HG03103 (cell line): ENCODE data around the gene EPHA1.

Experiments
- ATAC-seq: cut with Tn5 transposase; IDR thresholded peaks from one replicate; pipeline ENCODE4 v1.9.1; 2021; ENCODE audit warnings: low read depth; ENCODE audit not compliant: unreplicated experiment

The EPHA1 gene

DNA sequence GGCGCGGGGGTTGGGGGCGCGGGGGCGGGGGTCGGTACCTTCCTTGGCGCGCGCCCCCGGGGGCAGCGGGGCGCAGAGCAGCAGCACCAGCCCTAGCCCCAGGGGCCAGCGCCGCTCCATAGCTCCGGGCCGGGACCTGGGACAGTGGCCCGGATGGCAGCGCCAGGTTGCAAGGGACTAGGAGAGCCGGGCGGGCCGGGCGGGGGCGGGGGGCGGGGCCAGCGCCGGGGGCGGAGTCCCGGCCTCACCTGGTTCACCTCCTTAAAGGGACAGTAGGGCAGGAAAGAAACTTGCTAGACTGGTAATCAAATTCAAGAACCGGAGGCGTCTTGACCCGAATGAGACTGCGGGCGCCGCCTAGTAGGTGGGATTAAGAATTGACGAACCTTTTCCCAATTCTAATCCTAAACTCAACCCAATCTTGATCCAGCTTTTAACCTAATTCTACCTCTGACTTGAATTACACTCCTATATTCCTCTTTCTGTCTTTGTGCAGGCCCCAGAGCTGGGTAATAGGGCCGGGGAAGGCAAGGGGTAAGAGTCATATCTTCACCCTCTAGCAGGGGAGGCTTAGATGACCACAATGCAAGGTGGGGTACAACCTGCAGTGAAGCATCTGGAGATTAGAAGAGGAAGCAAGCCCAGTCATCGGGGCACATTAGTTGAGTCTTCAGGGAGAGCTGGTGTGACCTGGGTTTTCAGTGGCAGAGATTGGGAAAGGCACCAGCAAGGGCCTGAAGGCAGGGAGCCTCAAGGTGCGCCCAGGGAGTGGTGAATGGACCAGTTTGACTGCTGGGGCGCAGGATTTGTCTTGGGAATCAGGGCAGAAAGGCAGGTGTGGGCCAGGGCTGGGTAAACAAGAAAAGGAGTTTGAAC, at the start of gene EPHA1:
Gene EPHA1, minus strand, starts transcription at position 171 of the 876 bp plus-strand sequence. Its CDS starts 51 bp downstream, at position 120.
- ATAC-seq: no peak

DNA sequence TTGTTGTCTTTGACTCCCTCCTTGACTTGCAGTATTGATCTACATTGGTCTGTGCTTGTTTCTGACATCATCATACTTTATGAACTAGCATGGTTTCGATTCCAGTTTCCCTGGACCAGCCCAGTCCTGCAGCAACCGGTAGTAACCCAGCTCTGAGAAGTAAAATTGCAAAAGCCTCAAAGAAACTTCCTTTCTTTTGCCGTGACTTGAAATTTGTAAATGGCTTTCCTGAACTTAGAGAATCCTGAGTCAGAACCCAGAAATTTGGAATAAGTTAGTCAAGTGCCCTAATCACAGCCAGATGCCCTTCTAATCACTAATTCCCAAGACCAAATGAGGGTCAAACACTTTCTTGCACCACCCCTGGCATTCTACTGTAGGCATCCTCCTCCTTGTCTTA, 49.6 kb upstream of the EPHA1 start:
- no peak for ATAC-seq

DNA sequence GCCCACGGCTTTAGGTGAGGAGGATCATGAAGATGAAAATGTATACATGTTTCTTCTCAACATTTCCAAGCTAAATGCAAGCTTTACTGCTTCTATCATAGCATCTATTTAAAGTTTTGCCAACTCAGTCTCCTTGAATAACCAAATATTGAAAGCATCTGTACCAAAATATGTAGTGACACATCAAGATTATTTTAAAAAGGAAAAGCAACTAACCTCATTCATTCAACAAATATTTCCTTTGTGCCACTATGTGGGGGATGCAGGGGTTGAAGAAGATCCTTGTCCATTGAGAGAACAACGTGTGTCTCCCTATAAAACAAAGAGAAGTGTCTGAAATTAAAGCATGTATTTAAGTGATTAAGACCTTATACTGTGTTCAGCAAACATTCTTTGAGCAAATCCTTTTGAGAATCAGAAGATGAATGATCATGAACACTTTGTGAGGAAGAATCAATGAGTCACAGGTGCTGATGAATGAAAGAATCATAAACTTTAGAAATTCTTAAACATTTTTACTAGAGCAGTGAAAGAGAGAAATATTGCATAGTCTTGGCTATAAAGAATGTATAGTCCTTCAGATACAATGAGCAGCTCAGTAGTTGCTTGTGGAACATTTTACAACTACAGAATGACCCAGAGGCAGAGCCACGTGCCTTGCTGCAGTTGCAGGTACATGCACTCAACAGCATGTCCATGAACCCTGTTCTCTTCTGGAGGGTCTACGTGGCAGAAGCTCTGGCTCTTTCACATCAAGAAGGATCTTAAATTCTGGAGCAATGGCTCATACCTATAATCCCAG, 48.5 kb upstream of the EPHA1 start:
- no peak for ATAC-seq

DNA sequence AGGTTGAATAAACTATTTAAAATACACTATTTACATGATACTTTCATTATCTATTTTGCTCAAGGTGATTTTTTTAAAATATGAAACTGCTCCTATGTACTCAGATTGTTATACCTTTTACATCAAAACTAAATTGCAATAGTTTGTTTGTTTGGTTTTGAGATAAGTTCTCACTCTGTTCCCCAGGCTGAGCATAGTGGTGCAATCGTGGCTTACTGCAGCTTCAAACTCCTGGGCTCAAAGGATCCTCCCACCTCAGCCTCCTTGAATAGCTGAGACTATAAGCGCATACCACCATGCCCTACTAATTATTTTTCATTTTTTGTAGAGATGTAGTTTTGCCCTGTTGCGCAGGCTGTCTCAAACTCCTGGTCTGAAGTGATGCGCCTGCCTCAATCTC, 47.3 kb upstream of the EPHA1 start:
- ATAC-seq: no peak

DNA sequence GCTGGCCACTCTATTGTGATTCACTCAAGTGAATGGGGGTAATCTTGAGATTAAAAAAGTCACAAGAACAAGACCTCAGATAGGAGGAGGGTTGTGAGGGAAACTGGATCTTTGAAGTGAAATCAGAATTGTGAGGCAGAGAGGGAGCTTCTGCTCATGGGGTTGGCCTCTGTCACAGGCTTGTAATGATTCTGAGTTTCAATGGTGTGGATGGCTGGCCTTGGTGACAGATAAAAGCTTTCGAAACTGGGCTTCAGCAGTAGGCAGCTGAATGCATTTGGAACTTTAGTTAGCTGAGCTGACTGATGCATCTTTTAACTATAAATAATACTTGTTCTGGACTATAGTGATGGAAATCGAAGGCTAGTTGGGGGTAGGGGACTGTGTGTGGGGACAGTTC, 46.8 kb upstream of the EPHA1 start:
- ATAC-seq: no peak

DNA sequence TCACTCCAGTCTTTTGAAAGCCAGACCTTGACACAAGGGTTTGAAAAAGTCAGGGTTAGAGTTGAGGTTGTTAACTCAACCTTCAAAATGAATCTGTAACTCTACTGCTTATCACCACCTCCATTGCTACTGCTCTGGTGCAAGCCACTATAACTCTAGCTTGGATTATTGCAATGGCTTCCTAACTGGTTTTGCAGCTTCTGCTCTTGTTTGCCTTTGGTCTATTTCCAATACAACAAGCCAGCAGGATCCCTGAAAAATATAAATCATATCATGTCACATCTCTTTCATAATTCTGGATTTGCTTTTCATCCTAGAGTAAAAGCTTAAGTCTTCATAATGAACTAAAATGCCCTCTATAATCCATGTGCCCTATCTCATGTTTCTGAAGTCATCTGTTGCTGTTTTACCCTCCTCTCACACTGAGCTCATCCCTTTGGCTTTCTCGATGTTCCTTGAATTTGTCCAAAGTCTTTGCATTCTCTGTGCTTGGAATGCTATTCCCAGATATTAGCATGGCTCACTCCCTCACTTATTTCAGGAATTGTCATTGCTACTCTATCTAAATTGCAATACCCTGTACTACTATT, 45.5 kb upstream of the EPHA1 start:
- ATAC-seq: no peak

DNA sequence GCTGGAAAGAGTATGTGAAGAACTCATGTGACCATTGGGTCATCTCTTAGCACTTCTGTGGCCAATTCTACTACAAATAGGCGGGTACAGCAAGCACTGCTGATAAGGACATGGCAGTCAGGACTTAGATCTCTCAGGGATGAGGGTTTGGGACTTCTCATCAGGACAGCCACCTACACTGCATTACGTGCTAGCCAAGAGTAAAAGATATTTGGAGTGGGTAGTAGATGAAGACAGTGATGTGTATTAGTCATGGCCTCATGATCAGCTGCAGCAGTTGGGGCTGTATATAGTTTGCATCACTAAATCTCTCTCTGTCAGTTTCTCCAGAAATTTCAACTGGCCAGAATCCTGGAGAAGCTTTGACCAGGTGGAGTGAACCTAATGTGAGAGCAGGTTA, 43.8 kb upstream of the EPHA1 start:
- no peak for ATAC-seq

DNA sequence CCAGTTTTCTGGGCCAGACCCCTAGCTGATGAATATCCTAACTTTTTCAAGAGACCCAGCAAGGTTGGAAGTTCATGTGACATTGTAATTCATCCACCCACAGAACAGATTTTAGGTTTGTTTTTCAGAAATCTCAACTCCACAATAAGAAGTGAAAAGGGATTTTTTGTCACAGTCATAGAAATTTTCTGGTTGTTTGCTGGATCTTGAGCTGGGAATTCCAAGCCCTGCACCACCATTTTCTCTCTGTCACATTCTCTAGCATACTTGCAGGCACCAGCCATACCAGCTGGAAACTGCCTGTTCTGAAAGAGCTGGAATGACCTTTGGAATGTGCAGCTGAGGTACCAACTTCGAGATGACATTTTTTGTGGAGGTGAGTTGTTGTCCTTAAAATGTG, 43.1 kb upstream of the EPHA1 start:
- ATAC-seq: no peak

DNA sequence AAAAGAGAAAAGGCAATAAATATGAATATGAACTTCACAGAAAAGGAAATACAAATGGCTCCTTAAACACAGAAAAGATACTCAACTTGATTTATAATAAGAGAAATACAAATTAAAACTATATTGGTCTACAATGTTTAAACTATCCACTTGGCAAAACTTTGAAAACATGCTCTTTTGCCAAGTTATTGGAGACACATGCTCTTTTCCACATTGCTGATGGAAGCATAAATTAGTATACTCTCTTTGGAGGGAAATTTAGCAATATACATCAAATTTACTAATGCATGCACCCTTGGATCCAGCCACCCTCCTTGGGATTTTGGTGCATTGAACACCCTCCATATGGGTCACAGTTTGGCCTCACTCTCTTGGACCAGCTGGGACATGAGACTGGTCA, 42.5 kb upstream of the EPHA1 start:
- no peak for ATAC-seq

DNA sequence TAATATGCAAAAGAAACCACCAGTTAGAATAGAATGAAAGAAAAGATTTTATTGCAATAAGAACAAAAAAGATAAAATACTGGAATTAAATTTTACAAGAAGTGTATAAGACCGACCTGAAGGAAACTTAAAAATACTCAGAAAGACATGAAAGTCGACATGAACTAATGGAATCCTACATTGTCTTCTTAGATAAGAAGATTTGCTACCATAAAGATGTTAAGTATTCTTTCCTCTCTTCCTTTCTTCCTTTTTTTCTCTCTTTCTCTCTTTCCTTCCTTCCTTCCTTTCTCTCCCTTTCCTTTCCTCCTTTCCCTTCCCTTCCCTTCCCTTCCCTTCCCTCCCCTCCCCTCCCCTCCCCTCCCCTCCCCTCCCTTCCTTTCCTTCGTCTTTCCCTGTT, 41.1 kb upstream of the EPHA1 start:
- ATAC-seq: no peak

DNA sequence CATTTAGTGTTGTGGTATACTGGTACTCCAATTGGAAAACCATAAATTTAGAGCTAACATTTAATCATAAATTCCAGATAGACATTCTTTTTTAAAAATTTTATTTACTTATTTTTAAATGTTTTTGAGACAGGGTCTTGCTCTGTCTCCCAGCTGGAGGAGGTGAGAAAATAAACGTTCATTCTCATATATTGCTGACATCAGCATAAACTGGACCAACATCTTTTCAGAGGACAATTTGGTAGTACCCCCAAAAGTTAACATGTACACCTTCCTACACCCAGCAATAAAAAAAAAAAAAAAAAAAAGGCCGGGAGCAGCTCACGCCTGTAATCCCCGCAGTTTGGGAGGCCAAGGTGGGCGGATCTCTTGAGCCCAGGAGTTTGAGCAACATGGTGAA, 39.8 kb upstream of the EPHA1 start:
- no peak for ATAC-seq

DNA sequence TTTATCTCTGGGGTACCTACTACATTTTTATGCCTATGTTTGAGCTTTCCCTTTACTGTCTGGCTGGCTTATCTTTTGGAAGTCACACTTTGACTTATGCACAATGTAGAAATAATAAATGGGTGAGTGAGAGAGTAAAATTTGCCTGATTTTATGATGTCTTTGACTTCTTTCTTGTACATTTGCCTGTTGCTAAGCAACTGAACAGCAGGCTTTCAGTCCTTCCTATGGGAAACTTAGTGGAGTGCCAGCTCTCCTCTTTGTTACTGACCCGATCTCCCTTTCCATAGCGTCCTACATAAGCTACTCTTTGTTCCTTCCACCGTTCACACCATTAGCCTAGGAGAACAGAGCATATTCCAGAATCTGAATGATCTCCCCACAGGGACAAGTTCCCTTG, 38.8 kb upstream of the EPHA1 start:
- ATAC-seq: no peak

DNA sequence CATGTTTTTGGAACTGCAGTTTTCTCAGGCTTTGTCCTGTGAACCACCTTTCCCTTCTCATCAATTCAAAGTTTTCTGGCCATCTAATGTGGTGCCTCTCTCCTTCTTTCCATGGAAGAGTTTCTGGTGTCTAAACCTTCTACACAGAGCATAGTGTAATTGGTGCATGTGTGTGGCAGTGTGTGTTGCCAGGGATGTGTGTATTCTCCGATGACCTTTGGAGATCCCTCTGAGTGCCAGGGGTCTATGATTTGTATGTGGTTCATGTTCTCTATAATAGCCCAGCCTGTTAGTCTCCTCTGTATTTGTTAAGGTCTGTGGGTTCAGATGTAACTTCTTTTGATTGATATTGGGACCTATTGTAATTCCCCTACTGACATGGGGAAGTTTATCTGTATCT, 36.1 kb upstream of the EPHA1 start:
- no peak for ATAC-seq

DNA sequence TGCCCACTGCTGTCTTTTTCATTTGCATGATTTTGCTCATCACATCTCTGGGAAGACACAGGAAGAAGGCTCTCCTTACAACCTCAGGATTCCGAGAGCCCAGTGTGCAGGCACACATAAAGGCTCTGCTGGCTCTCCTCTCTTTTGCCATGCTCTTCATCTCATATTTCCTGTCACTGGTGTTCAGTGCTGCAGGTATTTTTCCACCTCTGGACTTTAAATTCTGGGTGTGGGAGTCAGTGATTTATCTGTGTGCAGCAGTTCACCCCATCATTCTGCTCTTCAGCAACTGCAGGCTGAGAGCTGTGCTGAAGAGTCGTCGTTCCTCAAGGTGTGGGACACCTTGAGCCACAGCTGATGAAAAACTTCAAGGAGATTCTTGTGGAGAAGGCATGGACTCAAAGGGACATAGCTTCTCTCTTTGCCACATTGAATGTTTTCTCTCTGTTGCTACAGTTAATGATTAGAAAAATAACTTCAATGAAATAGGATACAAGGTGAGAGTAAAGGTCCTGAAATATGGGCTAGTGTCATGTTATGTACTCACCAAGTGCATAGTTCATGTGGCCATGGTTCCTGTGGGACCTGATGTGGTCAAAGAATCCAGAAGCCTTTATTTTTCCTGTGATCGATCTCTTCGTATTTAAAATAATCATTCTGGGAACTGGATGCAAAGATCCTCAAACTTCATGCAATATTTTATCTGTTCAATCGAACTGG, 35.6 kb upstream of the EPHA1 start:
- ATAC-seq: no peak

DNA sequence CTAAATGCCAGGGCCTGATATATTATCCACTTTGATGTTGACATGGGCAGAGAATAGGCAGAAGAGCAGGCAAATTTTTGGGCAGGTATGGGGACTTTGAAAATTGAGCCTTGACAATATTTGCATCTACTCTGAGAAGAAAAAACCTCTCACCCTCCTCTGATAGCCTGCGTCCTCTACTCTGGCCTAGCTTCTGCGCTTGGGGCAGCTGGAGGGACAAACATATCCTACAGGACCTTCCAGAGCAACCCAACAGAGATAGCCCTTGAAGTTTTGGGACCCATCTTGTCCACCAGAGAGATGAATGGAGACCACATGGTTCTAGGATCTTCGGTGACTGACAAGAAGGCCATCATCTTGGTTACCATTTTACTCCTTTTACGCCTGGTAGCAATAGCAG, 34.5 kb upstream of the EPHA1 start, which contains the start of gene TAS2R60:
Gene TAS2R60, plus strand, starts transcription at position 301 of the 400 bp plus-strand sequence. Its CDS starts 0 bp downstream, at position 301.
- ATAC-seq: no peak

DNA sequence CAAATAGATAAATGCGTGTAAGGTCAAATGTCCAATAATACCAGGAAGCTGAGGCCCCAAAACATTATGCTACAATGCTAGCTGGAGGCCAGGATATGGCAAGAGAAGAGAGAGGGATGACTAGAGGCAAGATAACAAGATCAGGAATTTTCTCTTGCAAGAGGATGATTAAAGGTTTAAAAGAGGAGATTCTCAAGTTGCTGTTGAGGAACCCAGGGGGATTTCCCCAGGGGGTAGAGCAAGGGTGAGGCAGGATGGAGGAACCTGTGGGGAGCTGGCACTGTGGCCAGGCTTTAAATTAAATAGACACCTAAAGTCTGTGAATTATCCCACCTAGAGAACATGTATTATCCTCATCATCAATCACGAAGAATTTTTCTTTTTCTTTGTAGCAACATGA, 31.2 kb upstream of the EPHA1 start:
- ATAC-seq: no peak

DNA sequence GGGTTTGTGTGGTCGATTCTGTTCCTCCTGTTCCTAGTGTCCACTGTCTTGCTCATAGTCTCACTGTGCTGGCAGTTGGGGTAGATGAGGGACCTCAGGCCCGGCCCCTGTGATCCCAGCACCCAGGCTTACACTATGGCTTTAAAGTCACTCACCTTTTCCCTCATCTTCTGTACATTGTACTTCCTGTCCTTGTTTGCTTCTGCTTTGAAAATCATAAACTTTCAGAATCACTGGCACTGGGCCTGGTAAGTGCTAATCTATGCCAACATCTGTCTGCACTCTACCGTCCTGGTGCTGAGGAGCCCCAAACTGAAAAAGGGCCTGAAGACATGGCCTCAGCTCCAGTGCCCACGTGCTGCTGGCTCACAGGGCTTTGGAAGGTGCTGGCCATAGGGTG, 28.9 kb upstream of the EPHA1 start:
- no peak for ATAC-seq

DNA sequence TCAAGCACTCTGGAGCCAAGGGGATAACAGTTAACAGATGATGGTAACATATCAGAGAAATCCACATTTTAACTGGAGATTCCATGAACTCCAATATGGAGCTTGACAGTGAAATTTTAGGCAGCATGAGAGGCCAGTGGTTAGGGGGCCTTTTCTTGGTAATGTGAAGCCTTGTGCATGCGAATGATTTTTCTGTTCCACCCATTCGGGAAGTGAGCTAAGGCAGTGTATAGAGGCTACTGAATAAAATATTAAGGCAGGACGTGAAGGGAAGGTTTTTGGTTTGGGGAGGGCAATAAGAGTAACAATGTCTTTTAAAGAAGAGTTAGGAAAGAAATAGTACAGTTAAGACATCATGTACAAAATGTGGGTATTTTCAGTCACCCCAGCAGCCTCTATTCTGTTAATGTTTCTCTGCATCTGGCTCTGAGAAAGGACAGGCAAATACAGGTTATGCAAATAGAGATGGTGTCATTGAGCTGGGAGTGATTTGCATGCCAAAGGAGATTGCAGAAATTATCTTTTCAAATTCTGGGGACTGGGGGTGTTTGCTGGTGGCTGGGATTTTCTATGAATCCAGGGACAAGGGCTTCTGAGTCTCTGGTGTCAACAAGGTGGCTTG, 27.8 kb upstream of the EPHA1 start:
- no peak for ATAC-seq

DNA sequence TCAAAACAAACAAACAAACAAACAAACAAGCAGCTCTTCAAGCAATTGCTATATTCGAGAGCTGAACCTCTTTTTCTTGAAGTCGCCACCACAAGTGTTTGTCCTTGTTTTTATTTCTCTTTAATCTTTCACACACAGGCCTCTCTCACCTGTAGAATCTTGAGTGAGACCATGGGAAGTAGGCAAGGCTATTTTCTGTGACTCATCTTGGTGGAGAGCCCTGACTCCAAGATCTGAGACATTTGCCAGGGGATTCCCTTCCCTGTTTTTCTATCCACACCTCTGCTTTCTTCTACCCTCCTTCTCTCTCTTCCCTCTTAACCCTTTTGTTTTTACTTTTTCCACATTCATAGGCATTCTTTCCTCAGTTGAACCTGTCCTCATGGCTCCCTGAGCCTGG, 26.6 kb upstream of the EPHA1 start:
- ATAC-seq: no peak

DNA sequence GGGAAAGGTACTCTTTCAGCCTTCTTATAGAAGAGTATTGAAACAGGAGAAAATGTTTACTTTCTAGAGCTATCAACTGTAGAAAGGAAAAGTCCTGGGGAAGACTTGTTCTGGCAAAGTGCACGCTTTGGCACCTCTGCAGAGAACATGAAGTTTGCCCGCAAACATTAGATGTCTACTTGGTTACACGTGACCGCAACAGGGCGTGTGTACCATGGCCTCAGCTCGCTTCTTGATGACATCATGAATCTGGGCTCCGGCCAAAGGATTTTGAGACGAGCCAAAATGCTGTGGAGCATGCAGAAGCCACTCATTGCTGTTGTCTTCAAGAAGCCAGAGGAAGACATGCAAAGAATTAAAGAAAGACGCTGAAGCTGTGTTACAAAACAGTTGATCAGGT, 26.0 kb upstream of the EPHA1 start:
- ATAC-seq: no peak
